NCI-H2081 (cell line): ENCODE measurements around the gene MAEA.
"Not testable (repeated sequence)": the region's sequence is repeated elsewhere in the genome, so short reads cannot be mapped to it uniquely, and the experiment has no call there.

ENCODE experiments used
- DNase-seq, 2 experiments: peaks; one replicate each; lab custom pipeline; 2025; lab: John Stamatoyannopoulos, UW

The MAEA gene

DNA sequence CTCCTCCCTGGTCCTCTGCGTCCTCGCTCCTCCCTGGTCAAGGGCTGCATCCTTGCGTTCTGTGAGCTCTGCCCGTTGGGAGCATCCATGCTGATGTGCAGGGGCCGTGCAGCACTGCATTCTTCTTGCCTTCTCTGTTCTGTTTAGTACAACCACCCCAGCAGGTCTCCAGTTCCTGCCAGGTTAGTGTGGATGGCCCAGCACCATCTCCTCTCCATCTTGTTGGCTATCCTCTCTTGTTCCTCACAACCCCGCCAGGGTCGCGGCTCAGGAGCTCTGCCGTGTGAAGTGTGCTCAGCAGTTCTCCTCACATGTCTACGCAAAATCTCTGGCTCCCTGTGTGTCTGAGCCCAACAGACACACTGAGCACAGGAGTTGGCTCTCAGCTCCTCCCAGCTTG lies 10.4 kb upstream of the MAEA start:
- no peak for DNase-seq

DNA sequence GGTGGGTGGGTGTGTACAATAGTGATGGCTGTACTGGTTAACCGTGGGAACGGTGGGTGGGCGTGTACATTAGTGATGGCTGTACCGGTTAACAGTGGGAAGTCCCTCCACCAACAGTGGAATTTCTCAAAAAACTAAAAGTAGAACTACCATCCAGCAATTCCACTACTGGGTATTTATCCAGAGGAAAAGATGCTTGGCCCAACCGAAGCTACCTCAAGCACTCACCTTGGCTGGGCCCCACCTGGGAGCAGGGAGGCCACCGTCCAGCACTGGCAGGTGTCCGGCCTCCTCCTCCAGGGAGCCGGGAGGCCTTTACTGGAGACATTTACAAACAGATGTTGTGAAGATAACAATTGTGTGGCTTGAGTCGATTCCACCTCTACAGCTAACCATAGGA lies 6.0 kb upstream of the MAEA start:
- DNase-seq, result no peak

DNA sequence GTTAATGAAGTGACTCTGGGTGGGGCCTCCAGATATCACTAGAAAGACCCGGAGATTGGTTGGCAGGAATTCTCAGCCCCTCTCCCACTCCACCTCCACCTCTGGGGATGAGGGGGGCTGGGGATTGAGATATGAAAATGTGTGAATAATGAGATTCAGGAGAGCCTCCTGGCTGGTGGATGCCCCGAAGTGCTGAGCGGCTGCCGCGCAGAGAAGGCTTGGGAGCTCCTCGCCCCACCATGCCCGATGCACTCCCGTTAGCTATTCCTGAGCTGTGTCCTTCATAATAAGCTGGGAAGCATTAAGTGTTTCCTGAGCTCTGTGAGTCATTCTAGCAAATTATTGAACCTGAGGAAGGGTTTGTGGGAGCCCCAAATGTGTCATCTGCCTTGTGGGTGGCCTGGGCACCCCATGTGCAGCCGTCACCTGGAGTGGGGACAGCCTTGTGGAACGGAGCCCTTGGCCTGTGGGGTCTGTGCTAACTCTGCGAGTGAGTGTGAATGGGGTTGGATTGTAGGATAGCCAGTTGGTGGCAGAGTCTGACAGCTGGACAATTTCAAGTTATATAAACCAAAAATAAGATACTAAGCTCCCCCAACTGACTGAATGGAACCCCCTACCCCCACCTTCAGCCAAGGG lies 4.4 kb upstream of the MAEA start:
- DNase-seq, result no peak

DNA sequence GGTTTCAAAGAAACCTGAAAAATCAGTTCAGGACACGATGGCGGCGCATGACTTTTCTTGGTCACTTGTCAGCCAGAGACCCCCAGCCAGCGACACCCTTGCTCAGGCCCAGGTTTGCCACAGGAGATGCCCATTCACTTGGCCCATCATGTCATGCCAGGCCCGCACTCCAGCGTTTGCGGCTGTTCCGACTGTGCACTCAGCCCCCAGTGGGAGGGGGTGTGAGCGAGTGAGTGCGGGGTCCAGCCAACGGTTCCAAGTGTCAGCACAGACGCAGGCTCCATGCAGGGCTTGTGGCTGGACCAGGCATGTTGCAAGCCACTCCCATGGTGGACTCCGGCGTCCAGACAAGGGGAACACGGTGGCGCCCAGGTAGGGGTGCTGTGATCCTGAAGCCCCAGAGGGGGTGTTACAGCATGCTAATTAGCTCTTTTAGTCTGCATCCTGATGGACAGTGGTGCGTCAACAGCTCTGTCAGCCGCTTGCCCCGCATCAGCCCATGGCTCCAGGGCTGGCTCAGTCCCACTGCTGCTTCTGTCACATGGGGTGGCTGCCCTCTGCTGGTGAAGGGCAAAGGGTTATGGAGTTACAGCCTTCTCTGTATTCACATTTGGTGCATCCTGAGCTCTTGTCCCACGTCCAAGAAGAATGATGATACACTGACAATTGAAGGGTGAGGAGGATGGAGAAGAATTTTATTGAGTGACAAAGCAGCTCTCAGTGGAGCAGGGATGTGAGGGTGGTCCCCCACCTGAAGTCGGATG lies 3.7 kb upstream of the MAEA start:
- DNase-seq, result no peak

DNA sequence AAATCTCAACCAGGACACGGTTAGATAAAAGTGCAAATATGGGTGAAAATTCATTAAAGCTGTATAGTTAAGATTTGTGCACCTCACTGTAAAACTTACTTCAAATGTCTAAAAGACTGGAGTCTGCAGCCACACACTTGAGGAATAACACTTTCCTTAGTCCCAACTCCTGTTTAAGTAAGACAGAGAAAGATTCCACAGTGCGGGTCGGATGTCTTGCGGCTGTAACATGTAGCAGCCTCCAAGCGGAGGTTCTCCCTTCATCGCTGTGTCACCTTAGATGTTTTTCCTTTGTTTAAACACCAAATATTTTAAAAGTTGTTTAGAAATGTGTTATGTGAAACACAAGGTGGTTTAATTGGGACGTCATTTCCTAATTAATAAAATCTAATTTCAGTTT lies 905 bp upstream of the MAEA start:
- no peak for DNase-seq

DNA sequence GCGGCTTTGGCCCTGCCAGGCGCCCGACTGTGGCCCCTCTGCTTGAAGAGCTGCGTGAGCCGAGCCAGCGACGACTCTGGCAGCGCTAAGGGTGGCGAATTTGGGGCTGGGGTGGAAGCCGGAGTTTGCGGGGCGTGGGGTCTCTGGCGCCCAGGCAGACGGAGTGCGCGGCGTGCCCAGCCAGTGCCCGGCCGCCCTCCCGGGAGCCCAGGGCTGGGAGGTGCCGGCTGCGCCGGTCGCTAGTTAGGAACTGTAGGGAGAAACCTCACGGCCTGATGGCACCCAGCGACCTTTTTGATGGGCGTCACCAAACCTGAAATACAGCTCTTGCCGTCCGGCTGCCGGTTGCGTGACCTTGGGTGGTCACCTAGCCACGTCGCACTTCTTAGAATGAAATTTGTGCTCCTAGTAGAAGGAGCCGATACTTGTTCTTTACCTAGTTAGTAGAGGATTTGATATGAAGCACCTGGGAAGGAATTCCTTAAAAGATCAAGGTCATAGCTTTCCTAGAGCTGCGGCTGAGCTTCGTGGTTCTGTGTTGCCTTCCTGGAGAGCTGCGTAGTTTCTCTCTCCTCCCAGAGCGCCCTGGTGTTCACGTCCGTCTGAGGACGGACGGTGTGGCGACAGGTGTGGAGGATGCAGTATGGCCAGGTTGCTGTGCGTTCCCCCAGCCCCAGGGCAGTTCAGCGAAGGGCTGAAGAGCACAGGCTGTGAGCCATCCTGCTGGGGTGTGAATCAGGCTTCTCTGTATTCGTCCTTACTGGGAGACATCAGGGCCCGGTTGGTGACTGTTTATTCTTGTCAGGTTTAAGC lies 680 bp downstream of the MAEA start:
- DNase-seq, result peak in 1 of 2 experiments; percentile 35

DNA sequence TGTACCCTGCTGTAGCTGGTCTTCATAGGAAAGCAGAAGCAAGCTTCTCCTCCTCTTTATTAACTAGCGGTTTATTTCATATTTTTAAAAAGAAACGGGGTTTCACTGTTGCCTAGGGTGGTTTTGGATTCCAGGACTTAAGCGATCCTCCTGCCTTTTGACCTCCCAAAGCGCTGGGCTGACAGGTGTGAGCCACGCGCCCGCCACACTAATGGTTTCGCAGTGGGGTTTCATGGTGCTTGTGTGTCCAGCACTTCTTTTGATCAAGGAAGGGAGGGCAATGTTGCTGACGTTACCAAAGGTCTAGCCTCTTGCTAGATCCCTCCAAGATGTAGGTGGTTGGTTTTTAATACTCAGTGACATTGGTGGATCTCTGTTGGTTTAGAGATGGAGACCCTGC lies 1.4 kb downstream of the MAEA start:
- no peak for DNase-seq

DNA sequence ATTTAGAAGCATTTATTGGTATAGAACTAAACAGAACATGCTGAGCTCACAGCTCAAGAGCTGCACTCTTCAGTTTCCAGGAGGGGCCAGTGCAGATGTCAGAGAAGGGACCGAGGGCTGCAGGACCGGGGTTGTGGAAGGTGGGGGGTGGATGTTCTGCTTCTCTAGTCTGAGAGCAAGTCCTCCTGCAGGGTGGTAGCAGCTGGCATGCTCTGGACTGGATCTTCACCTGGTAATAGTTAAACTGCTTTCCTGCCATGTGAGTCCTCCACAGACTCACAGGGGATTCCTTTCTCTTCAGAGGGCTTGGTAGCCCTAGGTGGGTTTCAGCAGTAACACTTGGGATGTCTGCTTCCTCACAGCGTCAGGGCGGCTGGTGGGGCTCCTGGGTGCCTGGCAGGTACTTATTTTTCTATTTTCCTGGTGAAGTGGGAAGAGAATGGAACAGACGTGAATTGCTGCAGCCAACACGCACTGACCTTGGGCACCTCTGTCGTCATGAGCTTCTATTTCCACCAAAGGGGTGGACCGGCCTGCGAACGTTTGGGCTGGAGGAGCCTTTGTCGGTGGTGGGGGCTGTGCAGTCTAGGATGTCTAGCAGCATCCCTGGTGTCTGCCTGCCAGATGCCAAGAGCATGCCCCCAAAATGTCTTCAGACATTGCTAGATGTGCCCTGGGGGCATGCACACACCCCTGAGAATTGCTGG lies 2.5 kb downstream of the MAEA start:
- DNase-seq, result no peak

DNA sequence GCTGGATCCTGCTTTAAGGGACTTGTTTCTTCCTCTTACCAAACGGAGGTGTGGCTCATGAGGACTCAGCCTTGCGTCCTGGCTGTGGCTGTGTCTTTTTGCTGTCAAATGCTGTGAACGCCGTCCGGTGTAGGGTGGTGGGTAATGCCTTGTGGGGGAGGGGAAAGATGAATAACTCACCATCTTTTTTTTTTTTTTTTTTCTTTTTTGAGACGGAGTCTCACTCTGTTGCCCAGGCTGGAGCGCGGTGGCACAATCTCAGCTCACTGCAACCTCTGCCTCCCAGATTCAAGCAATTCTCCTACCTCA lies 3.0 kb downstream of the MAEA start:
- DNase-seq, result not testable (repeated sequence)

DNA sequence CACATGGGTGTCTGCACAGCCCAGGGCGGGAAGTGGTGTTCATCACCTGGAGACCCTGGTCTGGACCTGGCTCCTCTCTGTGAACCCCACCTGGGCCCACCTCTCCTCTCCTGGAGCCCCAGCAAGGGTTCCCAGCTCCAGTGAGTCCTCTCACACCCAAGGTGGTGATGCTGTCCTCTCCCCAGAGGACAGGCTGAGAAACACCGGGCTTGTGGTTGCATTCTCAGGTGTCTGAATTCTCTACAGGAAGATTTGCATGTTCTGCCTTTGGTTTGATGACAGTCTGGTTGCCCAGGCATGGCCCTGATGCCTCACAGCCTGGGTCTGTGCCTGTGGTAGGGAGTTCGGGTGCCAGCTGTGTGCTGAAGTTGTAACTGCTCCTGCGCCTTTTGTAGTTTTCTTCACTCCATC lies 3.8 kb downstream of the MAEA start:
- DNase-seq, result no peak

DNA sequence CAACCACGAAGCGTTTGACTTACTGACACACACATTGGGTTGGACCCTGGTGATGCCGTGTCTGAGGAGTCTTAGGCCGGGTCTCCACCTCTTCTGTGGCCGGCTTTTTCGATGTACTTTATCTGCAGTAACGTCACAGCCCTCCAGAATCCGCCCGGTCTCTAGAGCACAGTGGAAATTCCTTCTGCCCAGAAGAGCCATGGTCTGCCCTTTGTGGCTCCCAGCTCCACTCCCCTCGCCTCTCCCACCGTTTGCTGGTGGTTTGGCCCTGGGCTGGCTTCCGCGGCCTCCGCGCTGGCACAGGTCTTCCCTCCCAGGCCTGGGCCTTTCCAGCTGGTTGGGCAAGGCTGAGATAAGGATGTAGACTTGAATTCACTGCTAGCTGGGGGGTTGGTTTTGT lies 4.3 kb downstream of the MAEA start:
- no peak for DNase-seq

DNA sequence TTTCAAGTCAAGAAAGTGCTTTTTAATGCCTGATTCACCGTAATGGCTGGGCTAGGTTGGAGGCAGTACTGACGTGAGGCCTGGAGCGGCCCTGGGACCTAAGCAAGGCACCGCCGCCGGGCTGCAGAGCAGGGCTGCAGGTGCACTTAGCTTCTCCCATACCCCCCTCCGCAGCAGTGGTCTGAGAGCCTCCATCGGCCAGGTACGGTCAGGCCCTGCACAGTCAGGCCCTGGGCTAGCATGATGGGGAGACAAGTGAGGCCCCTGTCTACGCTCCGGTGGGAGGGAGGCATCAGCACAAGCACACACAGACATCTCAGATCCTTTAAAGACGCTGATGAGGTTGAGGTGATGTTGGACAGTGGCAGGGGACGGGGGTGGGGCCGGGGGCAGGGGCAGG lies 4.7 kb downstream of the MAEA start:
- no peak for DNase-seq

DNA sequence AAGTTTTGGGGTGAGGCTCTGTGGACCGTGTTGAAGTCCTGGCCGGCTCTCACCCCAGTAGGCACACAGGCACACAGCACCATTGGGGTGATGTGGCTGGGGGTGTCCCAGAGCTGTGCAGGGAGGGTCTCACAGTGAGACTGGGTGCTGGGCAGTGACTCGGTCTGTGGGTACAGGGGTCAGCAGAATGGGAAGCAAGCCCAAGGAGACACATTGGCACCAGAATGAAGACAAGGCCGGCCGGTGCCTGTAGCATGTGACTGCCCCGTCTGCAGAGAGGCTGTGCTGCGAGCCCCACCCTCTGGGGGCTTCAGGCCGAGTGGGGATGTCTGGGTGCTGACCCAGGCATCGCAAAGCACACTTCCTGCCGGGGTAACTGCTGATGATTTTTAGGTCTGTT lies 5.2 kb downstream of the MAEA start:
- DNase-seq, result no peak

DNA sequence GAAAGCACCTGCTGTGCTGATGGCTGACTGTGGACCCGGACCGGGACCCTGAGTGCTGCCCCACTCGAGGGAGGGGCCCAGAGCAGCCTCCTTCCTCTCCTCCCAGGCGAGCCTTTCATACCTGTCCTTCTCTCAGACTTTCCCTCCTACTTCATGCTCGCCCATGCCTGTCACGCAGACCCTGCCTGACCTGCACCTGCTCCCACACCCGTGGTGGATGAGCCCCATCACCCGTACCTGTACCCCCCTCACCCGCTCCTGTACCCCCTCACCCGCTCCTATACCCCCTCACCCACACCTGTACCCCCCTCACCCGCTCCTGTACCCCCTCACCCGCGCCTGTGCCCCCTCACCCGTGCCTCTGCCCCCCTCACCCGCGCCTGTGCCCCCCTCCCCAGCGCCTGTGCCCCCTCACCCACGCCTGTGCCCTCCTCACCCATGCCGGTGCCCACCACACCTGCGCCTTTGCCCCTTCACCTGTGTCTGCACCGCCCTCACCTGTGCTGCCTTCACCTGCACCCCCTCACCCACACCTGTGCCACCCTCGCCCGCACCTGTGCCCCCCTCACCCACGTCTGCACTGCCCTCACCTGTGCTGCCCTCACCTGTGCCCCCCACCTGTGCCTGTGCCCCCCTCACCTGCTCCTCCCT lies 5.8 kb downstream of the MAEA start:
- no peak for DNase-seq

DNA sequence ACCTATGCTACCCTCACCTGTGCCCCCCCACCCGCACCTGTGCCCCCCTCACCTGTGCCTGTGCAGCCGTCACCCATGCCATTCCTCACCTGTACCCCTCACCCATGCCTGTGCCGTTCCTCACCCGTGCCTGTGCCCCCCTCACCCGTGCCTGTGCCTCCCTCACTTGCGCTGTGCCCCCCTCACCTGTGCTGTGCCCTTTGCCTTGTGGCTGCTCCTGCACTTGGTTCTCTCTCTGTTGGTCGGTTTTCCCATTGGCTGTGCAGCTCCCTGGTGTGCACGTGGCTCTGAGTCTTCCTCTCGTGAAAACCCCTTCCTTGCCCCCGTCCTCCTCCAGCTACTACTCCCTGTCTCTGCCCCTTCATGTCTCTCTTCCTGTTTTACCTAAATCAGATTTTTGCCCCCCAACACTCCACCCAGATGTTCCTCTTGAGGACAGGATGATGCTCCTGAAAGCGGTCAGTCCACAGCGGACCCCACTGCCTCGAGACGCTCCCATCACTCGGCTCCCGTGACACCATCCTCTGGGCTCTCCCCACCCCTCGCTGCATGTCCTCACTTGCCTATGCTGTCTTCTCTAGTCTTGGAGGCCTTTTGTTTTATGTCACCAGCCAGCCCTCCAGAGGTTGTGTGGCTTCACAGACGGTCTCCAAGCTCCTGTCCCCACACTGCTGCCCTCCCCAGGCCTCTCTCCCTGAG lies 6.8 kb downstream of the MAEA start:
- DNase-seq, result no peak

DNA sequence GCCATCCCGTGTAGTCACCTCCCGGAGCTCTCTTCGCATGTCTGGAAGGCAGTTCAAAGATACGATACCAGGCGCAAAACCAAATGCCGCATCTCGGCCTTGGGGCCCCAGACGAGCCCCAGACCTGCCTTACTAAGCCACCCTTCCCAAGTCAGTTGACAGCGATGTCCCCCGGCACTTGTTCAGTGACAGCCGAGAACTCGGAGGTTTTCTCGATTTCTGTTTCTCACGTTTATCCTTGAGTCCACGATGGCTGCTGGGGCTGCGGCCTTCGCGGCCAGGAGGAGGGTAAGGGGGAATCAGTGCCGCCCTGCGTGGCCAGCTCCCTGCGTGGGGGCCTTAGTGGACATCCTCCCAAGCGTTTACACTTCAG lies 7.3 kb downstream of the MAEA start:
- DNase-seq, result no peak

DNA sequence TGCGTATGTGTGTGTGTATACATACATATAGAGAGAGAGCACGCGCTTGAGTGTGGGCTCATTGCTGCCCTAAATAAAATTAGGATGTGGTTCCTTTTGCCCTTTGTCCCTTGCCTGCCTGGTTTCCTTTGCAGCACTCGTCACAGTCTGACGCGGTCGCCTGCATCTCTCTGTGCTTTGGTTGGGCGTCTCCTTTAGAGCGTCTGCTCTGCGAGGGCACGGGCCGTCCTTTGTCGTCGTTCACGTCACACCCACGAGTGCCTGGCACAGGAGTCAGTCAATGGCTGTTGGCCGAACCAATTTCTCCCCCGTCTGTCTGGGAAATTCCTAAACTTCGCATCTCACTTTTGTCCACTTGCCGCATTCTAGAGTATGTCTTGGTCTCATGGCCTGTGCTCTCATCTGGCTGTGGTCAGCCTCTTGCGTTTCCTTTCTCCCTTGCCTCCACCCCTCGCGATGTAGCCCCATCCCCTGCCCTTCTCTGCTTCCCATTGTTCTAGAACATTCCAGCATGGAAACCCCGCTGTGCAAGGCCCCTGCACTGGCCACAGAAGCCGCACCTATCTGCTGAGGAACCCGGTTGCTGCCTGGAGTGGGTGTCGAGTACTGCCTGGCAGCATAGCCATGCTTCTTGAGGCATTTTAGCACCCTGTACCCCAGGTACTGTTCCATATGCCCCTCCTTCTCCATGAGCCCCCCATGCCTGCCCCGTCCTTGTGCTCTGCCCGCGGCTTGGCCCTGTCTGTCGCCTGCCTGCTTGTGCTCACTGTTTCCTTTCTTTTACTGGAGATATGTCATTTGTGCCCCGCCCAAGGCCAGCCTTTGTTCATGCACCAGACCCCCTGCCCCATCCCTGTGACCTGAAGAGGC lies 8.0 kb downstream of the MAEA start:
- DNase-seq, result no peak

DNA sequence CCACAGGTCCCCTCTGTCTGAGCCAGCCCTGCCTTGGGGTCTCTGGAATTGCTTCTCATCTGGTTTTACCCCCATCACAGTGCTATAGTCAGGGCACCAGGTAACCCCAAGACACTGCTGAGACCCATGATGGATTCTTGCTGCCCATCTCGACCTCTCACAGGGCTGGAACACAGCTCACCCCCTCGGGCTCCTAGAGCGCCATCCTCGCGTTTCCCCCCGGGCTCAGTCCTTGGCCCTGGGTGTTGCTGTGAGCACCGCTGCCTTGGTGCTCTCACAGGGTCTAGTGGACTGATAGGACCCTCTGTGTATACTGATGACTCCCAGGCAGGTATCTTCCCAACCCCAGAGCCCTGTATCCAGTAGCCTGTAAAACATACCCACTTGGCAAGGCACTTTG lies 8.8 kb downstream of the MAEA start:
- no peak for DNase-seq

DNA sequence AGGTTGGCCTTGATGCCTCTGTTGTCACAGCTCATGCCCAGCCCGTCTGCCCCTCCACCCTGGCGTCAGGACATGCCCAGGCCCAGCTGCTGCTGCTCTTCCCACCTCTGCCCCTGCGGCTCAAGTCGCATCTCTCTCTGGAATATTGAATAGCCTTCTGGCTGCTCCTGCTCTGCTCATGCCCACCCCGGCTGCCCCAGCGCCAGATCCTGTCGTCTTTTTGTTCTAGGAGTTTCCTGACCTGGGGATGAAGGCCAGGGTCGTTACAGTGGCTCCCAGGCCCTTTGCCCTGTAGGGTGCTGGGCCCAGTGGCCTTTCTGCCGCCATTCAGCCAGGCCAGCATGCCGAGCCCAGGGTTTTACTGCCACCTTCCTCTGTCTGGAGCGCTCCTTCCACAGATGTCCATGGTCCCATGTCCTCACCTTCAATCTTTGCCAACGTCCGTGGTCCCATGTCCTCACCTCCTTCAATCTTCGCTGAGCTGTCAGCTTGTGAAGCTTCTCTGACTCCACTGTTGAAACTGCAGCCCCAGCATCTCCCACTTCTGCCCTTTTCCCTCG lies 9.7 kb downstream of the MAEA start:
- DNase-seq, result no peak
